Prostate gland (tissue), 2 donors: ENCODE results near the gene PCDH8.

ENCODE experiments used
- CTCF ChIP-seq, 4 experiments: fragments of 200-600 bp in 2 of 4; fragments of 450-650 bp in 2 of 4; sonication (generic) in 2 of 4; IDR thresholded peaks; 1 replicate in 3 of 4; 2 replicates in 1 of 4; pipeline ENCODE4 v1.5.1; 2016 to 2019; ENCODE audit warnings: antibody characterized with exemption in 4 of 4, mild to moderate bottlenecking in 2 of 4, moderate library complexity in 2 of 4
- POLR2A ChIP-seq: fragments of 450-650 bp; IDR thresholded peaks from one replicate; pipeline ENCODE4 v1.6.1; 2016; ENCODE audit warnings: antibody characterized with exemption, mild to moderate bottlenecking

- TF ChIP-seq CTCF (IDR thresholded peaks at IDR 0.05): no peak
- no peak for TF ChIP-seq POLR2A
Observed at GRCh38 chr13:52793515-52794061, 54.9 kb downstream of the PCDH8 start.
